GM19099 (cell line): ENCODE results near the gene CCT5.
A peak's percentile ranks its signal among the peaks of the same experiment; 100 is the strongest.

Experiments
- POLR2A ChIP-seq: IDR thresholded peaks from 3 replicates; pipeline ENCODE4 v1.6.1; 2011; ENCODE audit warnings: low read depth; ENCODE audit not compliant: insufficient read length; ENCODE audit errors: extremely low read depth

Gene CCT5

DNA sequence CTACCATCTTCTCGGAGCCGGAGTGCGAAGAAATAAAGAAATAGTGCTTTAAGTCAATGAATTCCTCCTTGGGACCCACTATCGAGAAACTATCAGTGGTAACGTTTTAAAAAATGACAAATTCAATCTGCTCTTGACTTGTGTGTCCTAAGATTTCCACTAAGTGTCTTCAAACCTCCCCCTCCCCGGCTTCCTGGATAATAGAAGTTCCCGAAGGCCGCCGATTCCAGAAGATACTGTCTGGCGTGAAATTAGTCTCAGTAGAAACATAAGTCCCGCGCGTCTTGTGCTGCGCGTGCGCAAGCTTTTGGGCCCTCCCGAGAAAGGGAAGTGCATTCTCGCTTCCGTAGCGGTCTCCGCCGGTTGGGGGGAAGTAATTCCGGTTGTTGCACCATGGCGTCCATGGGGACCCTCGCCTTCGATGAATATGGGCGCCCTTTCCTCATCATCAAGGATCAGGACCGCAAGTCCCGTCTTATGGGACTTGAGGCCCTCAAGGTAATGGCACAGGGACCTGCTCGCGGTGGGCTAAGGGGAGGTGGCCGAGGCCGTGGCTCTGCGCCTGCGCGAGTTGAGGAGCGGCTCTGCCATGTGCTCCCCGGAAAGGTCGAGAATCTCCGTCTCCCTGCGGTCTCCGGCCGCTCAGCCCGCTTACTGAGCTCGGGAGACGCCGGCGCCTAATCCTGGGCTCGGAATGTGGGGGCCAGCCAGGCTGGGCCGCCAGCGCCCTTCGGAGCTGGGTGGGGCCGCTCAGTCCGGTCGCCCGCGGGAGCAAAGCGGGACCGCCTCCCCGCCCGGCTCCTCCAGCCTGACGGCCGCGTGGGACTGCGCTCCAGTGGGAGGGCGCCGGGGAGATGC lies at the start of gene CCT5:
Gene CCT5, plus strand, starts transcription at position 333 of the 858 bp plus-strand sequence. Its CDS starts 61 bp downstream, at position 394.
- TF ChIP-seq POLR2A: peak; percentile 88

DNA sequence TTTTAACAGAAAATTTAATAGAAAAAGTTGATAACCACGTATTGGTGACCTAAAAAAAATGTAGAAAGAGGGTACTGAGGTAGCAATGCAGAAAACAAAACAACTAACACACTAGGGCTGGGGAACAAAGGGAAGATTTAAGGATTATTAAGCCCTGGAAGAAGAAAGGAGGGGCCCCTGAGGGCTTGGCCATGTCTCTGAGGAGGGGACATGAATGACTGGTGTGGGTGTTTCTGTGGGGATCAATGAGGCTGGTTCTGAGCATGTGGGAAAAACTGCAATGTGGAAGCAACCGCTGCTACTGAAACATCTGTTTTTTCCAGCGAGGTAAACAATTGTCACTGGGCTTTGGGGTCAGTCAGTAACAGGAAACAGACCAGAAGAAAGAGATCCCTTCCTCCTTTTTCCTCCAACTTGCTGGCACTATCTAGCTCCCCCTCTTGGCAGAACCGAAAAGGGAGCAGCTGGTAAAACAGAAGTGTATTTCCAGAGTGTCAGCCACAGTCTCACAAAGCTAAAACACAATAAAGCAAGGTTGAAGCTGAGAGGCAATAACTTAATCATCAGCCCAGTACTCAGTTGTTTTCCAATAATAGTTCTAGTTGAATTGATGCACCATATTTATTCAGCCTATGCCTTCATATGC lies 48.7 kb upstream of the CCT5 start:
- no peak for TF ChIP-seq POLR2A

DNA sequence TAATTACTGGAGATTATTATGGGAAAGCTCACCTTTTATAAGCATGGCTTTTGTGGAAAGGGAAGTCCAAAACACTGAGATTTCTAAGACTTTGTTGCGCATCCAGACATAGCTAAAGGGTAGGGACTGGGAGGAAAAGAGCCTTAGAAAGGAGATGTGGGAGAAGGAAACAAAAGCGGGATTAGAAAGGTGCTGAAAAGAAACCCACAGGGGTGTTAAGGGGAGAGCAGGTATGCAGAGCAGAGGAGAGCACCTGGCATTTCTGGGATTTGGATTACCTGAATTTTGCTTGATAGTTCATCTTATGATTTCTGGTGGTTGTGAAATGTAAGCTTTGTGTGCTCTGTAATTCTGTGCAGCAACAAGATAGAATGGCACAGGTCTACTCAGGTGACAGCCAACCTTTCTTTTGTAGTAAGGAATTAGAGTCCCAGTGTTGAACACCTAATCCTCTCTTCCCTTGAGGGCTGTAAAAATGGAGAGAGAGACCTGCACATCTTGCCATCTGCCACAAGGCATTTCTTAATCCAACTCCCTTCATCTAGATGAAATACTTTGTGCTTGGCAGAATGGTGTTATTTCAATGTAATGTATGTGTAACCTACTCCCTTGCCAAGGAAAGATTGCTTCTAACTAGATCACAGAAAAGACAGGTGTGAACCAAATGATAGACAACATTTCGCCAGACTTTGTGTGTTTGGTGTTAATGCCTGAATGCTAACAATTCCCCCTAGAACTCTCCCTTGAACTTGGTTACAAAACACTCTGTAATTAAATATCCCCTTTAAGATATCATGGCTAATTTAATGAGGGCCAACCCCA lies 47.8 kb upstream of the CCT5 start:
- no peak for TF ChIP-seq POLR2A

DNA sequence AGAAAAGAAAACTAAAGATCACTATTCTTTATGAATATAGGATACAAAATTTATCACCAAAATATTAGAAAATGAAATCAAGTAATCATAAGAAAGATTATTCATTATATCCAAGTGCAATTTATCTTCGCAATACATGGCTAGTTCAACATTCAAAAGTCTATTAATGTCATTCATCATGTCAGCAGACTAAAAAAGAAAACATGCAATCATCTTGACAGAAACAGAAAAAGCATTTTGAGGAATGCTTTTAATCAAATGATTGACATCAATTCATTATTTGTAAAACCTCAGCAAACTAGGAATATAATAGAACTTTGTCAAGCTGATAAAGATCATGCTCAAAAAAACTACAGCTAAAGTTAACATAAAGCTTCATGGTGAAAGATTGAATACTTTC lies 41.1 kb upstream of the CCT5 start:
- TF ChIP-seq POLR2A: no peak

DNA sequence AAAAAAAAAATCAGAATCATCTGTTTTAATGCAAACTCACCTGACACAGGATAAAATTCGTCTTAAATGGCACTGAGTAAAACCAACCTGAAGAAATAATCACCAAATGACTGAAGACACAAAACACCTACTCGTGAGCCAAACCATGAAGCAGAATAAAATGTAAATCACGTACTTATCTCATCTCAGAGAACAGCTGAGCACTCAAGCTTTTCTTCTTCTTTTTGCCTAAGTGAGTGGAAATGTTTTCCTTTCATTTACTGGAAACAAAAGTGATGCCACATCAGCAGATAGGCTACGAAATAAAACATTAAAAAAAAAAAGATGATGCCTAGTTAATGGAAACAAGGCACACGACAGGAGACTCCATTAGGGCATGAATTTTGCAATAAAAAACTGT lies 36.8 kb upstream of the CCT5 start:
- TF ChIP-seq POLR2A: no peak

DNA sequence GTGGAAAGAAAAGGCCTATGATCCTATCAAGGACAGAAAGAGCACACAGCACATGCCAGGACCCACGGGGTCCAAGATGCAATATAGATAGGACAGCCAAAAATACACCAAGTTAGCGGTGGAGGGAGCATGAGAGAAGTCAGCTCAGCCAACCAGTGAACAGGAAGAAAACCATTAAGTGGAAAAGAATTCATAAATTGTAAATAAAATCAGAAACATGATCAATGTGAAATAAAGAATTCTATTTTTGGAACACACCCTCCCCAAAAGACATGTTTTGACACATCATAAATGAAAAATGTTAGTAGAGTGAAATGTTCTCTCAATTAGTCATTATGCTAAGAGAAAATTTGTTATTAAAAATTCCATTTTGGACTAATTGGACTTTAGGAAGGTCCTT lies 36.0 kb upstream of the CCT5 start:
- no peak for TF ChIP-seq POLR2A

DNA sequence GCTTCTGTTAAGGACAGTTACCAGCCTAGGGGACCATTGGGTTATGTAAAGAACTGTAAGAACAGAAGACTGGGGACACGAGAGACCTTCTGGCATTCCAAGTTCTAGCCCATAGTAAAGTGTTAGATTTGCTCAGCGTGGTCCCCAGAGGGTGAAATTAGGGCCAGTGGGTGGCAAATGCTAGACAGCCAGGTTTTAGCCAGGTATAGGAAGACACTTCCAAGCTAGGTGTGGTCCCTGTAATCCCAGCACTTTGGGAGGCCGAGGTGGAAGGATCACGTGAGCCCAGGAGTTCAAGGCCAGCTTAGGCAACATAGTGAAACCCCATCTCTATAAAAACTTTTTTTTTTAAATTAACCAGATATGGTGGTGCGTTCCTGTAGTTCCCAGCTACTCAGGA lies 34.7 kb upstream of the CCT5 start:
- TF ChIP-seq POLR2A: no peak

DNA sequence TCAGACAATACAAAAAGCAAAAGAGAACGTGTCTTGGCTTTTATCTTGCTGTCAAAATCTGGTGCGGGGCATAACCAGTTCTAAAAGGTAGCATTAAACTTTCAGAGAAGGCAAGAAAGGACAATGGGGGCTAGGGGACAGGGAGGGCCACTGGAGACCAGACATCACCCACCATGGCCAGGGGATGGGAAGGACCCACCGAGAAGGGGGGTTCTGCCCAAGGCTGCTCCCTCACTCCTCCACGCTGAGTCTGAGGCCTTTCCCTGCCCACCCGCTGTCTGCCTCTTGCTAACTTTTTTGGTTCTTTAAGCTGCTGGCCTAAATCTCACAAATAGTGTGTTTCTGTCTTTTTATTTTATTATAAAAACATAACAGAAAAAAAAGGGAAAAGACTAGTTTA lies 34.0 kb upstream of the CCT5 start:
- no peak for TF ChIP-seq POLR2A

DNA sequence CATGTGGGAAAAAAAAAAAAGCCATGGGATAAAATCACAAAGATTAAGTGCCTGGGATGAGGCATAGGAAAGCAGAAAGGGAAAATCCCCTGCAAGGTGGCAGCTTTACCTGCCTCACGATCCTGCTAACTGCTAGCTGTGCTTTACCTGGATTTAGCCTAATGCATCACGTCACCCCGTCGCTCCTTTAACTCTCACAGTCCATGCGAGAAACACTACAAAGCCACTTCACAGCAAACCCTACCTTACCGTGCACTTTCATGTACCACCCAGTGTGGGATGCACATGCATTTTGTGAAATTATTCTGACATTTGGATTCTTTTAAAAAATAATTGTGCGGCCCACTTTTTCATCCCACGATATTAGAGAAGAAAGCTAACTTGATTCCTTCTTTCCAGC lies 31.4 kb upstream of the CCT5 start:
- no peak for TF ChIP-seq POLR2A

DNA sequence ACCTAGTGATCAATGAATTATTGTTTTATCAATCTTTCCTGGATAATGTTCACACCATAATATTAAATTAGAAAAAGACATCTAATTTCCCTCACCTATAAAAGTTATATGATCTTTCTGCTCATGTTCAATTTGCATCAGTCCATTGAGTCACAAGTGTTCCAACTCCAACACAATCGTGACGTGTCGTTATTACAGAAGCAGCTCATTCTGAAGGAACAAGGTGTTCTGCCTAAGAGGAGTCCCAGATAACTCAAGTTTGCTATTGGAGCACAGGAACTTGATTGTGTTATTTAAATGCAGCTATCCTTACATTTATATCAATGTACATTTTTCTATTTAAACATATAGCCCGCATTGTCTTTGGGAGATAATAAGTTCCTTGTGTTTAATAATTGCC lies 31.0 kb upstream of the CCT5 start:
- no peak for TF ChIP-seq POLR2A

DNA sequence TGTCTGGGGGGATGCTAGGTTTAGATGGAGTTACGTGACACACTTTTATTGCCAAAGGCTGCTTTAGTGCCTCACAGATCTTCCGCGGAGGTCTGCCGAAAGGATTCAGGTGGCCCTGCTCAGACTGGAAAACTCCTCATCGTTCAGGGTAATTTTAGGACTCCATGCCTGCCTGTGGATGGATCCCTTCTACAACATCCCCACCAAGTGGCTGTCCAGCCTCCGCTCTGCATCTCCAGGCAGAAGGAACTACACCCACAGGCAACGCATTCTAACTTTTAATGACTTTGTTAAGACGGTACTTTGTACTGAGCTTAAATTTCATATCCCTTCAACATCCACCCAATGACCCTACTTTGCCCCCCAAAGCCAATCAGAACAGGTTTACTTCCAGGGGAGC lies 29.8 kb upstream of the CCT5 start:
- TF ChIP-seq POLR2A: no peak

DNA sequence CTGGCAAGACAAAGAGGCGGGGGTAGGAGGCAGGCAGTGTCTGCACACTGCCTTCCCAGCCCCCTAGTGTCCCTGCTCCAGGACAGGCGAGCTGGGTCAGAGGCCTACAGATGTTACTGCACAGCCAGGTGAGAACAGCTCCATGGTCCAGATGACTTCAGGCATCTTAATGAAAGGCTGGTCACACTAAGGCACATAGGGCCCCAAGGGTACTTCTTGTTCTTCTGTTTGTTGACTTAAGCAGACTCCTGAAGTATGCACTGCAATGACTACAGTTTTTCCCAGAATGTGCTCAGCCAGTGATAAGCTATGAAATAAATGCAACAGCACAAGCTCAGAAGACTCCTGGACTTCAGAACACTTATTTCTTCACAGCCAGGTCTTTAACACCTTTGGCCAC lies 27.8 kb upstream of the CCT5 start:
- TF ChIP-seq POLR2A: no peak

DNA sequence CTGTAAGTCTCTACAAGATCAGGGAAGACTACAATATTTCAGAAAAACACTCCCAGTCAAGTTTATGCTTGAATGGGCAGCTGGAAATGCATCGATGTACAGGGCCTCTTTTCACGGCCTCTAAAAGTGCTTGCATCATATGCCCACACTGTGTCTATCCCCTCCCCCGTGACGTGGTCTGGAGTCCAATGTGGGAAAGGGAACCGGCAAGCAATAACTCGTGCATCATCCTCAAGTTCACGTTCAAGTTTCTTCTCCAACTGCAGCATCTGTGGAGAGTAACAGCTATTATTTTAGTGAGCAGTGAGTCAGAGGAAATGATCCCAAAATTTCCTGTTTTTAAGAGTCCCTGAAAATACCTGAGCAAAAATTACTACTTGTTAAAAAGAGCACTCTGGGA lies 22.7 kb upstream of the CCT5 start:
- TF ChIP-seq POLR2A: no peak

DNA sequence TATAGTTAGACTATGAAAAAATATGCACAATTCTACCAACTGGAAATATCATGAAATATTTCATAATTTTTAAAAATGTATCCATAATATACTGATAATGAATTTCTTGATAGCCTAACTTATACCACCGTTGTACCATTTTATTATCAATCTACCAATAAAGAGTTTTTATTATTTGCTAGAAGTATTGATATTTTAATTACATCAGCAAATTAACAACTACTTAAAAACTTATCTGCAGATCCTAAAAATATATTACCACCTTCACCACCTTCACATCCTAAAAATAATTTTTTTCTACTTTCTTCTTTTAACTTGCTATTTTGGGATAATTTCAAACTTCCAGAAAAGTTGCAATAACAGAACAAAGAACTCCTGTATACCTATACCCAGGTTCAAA lies 21.8 kb upstream of the CCT5 start:
- TF ChIP-seq POLR2A: no peak

DNA sequence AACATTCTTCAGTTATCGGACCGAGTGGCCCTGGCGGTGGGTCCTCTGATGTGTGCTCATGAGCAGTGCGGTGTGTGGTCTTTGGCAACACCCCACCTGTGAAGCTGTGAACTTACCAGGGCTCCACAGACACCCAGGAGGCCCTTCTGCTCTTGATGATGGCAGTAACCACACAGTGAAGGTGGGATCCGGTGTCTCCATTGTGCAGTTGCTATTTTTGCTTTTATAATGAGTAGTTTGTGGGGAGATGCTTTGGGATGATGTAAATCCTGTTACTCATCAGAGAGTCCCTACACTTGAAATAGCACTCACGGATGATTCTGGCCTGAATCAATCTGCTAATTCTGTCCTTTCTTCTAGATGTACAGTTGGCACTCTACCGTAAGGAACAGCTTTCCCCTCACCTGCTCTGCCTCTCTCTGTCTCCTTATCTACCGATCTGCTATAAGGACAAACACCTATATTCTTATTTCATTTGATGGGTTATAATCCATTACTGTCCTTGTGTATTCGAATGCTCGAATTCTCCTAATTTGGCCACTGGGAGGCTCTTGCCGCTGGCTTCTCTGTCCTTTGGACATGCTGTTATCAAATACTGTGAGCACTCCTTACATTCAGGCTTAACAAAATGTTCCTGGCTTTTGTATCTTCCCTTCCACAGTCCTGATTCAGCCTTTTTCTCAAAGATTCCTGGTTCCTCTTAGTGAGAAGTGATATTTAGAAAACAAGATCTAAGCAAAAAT lies 20.6 kb upstream of the CCT5 start:
- no peak for TF ChIP-seq POLR2A

DNA sequence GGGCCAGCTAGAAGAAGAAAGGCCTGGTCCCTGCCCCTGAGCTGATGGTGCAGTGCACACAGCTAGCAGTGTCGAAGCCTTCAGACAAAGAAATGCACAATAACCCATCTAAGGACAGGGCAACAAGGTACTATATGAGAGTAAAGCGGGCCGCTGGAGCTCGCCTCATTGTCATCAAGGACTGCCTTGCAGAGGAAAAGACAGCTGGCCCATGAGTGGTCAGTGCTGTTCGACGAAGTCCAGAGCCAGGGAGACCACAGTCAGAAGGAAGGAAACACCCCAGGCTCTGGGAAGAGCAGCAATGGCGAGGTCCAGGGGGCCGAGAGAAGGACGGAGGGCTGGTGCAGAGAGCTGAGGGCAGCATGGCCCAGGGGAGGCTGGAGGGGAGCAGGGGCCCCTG lies 17.7 kb upstream of the CCT5 start:
- TF ChIP-seq POLR2A: no peak

DNA sequence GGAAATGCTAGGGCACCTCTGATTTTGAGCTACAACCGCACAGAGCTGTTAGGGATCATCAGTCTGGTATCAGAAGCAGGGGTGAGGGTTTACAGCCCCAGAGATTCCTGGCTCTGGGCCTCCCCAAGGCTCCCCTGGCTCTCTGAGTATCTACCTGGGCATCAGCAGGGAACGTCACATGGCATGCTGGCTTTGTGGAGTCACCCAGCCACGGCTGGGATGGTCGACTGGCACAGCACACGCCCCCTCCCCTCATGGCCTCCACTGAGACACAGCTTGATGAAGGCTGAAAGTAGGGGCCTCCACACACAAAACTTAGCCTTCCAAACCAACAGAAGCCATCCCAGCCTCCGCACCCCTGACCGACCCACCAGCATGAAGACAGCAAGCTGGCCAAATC lies 17.1 kb upstream of the CCT5 start:
- TF ChIP-seq POLR2A: no peak
